HL-60/S4 treated with retinoic acid at 250 ng/mL for 4 days and 3 days (cell line): ENCODE measurements around the gene SHC3.
"Not testable (repeated sequence)": the region's sequence is repeated elsewhere in the genome, so short reads cannot be mapped to it uniquely, and the experiment has no call there.

ENCODE experiments used
- in situ Hi-C: fragments of 300-500 bp; cut with MboI; formaldehyde crosslinking; loops from 2 replicates; pipeline ENCODE4 v1.7.0; 2022; ENCODE audit warnings: low sequenced_read_pairs

The SHC3 gene

GRCh38 chr9:89177944-89178829, at the start of gene SHC3:
Gene SHC3, minus strand, starts transcription at chr9:89178818. Its CDS starts 358 bp downstream, at chr9:89178460.
- in situ Hi-C loops = no loop called here

- in situ Hi-C loops = no loop called here
These were observed 47.4 kb upstream of the SHC3 start for GRCh38 chr9:89225991-89226471.

GRCh38 chr9:89225587-89225986, 47.0 kb upstream of the SHC3 start:
- in situ Hi-C loops = no loop called here

GRCh38 chr9:89225036-89225435, 46.4 kb upstream of the SHC3 start:
- in situ Hi-C loops = no loop called here

- in situ Hi-C loops = no loop called here
These were observed 46.0 kb upstream of the SHC3 start for GRCh38 chr9:89224633-89225032.

GRCh38 chr9:89223396-89223977, 44.9 kb upstream of the SHC3 start:
- in situ Hi-C loops = no loop called here

GRCh38 chr9:89219637-89220036, 41.0 kb upstream of the SHC3 start:
- in situ Hi-C loops = no loop called here

- in situ Hi-C loops = no loop called here
These were observed 39.7 kb upstream of the SHC3 start for GRCh38 chr9:89218040-89218928.

GRCh38 chr9:89215342-89215741, 36.7 kb upstream of the SHC3 start:
- in situ Hi-C loops = no loop called here

GRCh38 chr9:89213396-89213880, 34.8 kb upstream of the SHC3 start:
- in situ Hi-C loops = no loop called here

GRCh38 chr9:89212171-89212570, 33.6 kb upstream of the SHC3 start:
- in situ Hi-C loops = no loop called here

GRCh38 chr9:89209311-89209710, 30.7 kb upstream of the SHC3 start:
- in situ Hi-C loops = not testable (repeated sequence)

GRCh38 chr9:89207026-89207425, 28.4 kb upstream of the SHC3 start:
- in situ Hi-C loops = no loop called here

GRCh38 chr9:89204801-89205200, 26.2 kb upstream of the SHC3 start:
- in situ Hi-C loops = no loop called here

GRCh38 chr9:89195131-89195797, 16.6 kb upstream of the SHC3 start:
- in situ Hi-C loops = no loop called here

- in situ Hi-C loops = no loop called here
These were observed 16.0 kb upstream of the SHC3 start for GRCh38 chr9:89194421-89195130.

GRCh38 chr9:89191004-89191403, 12.4 kb upstream of the SHC3 start:
- in situ Hi-C loops = no loop called here

GRCh38 chr9:89189215-89189614, 10.6 kb upstream of the SHC3 start:
- in situ Hi-C loops = no loop called here

GRCh38 chr9:89187950-89188349, 9.3 kb upstream of the SHC3 start:
- in situ Hi-C loops = no loop called here

- in situ Hi-C loops = no loop called here
These were observed 8.9 kb upstream of the SHC3 start for GRCh38 chr9:89187541-89187940.
